Neural progenitor cell (in vitro differentiated cells): ENCODE data around the gene PRPF8.

Experiments used
- CTCF ChIP-seq: fragments of 200-600 bp; sonication (generic); IDR thresholded peaks from 2 replicates; pipeline ENCODE4 v1.5.1; 2017; ENCODE audit warnings: antibody characterized with exemption, mild to moderate bottlenecking
- EZH2 ChIP-seq: fragments of 200-600 bp; sonication (generic); IDR thresholded peaks from 2 replicates; pipeline ENCODE4 v1.6.1; 2017; ENCODE audit warnings: antibody characterized with exemption, mild to moderate bottlenecking, moderate library complexity
- EZH2phosphoT487 ChIP-seq: fragments of 200-600 bp; sonication (generic); IDR thresholded peaks from 2 replicates; pipeline ENCODE4 v1.6.1; 2017; ENCODE audit warnings: antibody characterized with exemption

- no peak for TF ChIP-seq EZH2
- no peak for TF ChIP-seq CTCF
- TF ChIP-seq EZH2phosphoT487, result no peak
Measured at GRCh38 chr17:1608676-1609075, 76.0 kb downstream of the PRPF8 start.
